HepG2 (cell line): ENCODE data around the gene PBX1. TPM values are rescaled to one million over a fixed set of nuclear protein-coding genes. Genes with fewer than 3 reads are reported as not detected.

Source experiments
- ATAC-seq: fragments of 200-7000 bp; cut with Tn5 transposase; 3 replicates; pipeline ENCODE4 v1.9.1; 2020; ENCODE audit warnings: mild to moderate bottlenecking, moderate library complexity
- BruUV-seq: library from RNA; stranded (reverse); fragments of 400-500 nt; replicated peaks from 2 replicates; lab custom pipeline; 2021; lab: Mats Ljungman, UMichigan
- CTCF ChIA-PET: fragments of 300-600 bp; formaldehyde crosslinking; extraction: SDS; loops from one replicate; lab custom pipeline; 2021; ENCODE audit warnings: low total read pairs, inconsistent platforms, low intra/inter-chr PET ratio; lab: Yijun Ruan, JAX
- POLR2A ChIA-PET: fragments of 350-600 bp; sonication (Branson Sonifier 250); formaldehyde crosslinking; loops from one replicate; lab custom pipeline; 2020; ENCODE audit warnings: antibody characterized with exemption, inconsistent platforms; lab: Yijun Ruan, JAX
- DNase-seq: peaks from one replicate; pipeline ENCODE4 v3.0.0-alpha.2; 2015; ENCODE audit warnings: low spot score
- FAIRE-seq: peaks from 3 replicates; lab custom pipeline; 2011; peaks lifted over from hg19 to GRCh38; lab: Jason Lieb, UNC
- H2AFZ ChIP-seq: one replicate; pipeline ENCODE4 v1.6.1; 2011; ENCODE audit warnings: low read length, inconsistent platforms
- H3K27ac ChIP-seq: fragments of 300-600 bp; 3 replicates; pipeline ENCODE4 v1.8.0; 2011; ENCODE audit warnings: mixed run types, mild to moderate bottlenecking, mixed read lengths, low read length, inconsistent platforms; ENCODE audit not compliant: insufficient read depth; ENCODE audit errors: extremely low read length
- H3K27me3 ChIP-seq, 2 experiments: fragments of 200-600 bp in 1 of 2; 2 replicates in 1 of 2; 3 replicates in 1 of 2; pipeline versions ENCODE4 v1.6.0 to v1.8.0; 2011; ENCODE audit warnings: low read length in 2 of 2, mild to moderate bottlenecking in 2 of 2, moderate library complexity in 2 of 2, inconsistent platforms in 1 of 2; ENCODE audit not compliant: insufficient read depth in 2 of 2, control insufficient read depth in 1 of 2
- H3K36me3 ChIP-seq, 2 experiments: fragments of 200-600 bp in 1 of 2; replicated peaks in 1 of 2; 2 replicates in 1 of 2; 3 replicates in 1 of 2; pipeline versions ENCODE4 v1.5.1 to v1.8.0; 2011; ENCODE audit warnings: low read length in 2 of 2, inconsistent platforms in 1 of 2; ENCODE audit not compliant: insufficient read depth in 2 of 2, control insufficient read depth in 1 of 2
- H3K4me1 ChIP-seq: 2 replicates; pipeline ENCODE4 v1.5.1; 2012; ENCODE audit warnings: low read length, inconsistent platforms; ENCODE audit not compliant: insufficient read depth
- H3K4me2 ChIP-seq: 2 replicates; pipeline ENCODE4 v1.6.0; 2011; ENCODE audit warnings: low read depth, low read length, inconsistent platforms
- H3K4me3 ChIP-seq, 3 experiments: fragments of 200-600 bp in 1 of 3; sonication (generic), shearing (Covaris generic) in 1 of 3; replicated peaks in 1 of 3; 2 replicates each; pipeline ENCODE4 v1.5.1; 2011 to 2016; ENCODE audit warnings: low read length in 3 of 3, inconsistent platforms in 2 of 3, low read depth in 2 of 3, mild to moderate bottlenecking in 2 of 3, control low read depth in 1 of 3, mixed read lengths in 1 of 3; ENCODE audit not compliant: insufficient read depth in 1 of 3
- H3K79me2 ChIP-seq: one replicate; pipeline ENCODE4 v1.6.1; 2011; ENCODE audit warnings: low read length, inconsistent platforms; ENCODE audit not compliant: insufficient read depth
- H3K9ac ChIP-seq: 2 replicates; pipeline ENCODE4 v1.6.0; 2011; ENCODE audit warnings: mild to moderate bottlenecking, low read depth, low read length, inconsistent platforms; ENCODE audit not compliant: insufficient read depth
- H3K9me3 ChIP-seq: 2 replicates; pipeline ENCODE4 v1.5.1; 2012; ENCODE audit warnings: mild to moderate bottlenecking, low read length
- H4K20me1 ChIP-seq: 2 replicates; pipeline ENCODE4 v1.6.0; 2011; ENCODE audit warnings: inconsistent platforms, mild to moderate bottlenecking, low read length, moderate library complexity; ENCODE audit not compliant: insufficient read depth
- NFATC3 ChIP-seq: sonication (generic); formaldehyde crosslinking; IDR thresholded peaks from 2 replicates; pipeline ENCODE4 v1.5.1; 2020; ENCODE audit warnings: mild to moderate bottlenecking, missing genetic modification reagents
- PREB ChIP-seq: sonication (generic); formaldehyde crosslinking; IDR thresholded peaks from 2 replicates; pipeline ENCODE4 v1.4.0; 2020; ENCODE audit warnings: missing genetic modification reagents
- RARG ChIP-seq: sonication (generic); formaldehyde crosslinking; IDR thresholded peaks from 2 replicates; pipeline ENCODE4 v1.4.0; 2020; ENCODE audit warnings: low read depth, mild to moderate bottlenecking, missing genetic modification reagents
- SNAI1 ChIP-seq: sonication (generic); formaldehyde crosslinking; IDR thresholded peaks from 2 replicates; pipeline ENCODE4 v1.5.0; 2020; ENCODE audit warnings: mild to moderate bottlenecking, missing genetic modification reagents, borderline replicate concordance
- ZBTB3 ChIP-seq: sonication (generic); formaldehyde crosslinking; IDR thresholded peaks from 2 replicates; pipeline ENCODE4 v1.4.0; 2020; ENCODE audit warnings: low read depth, mild to moderate bottlenecking, moderate library complexity, missing genetic modification reagents, borderline replicate concordance
- ZFY ChIP-seq: sonication (generic); formaldehyde crosslinking; IDR thresholded peaks from 2 replicates; pipeline ENCODE4 v1.4.0; 2020; ENCODE audit warnings: missing genetic modification reagents
- ZHX1 ChIP-seq: sonication (generic); formaldehyde crosslinking; IDR thresholded peaks from 2 replicates; pipeline ENCODE4 v1.8.1; 2022; ENCODE audit warnings: low read depth, mild to moderate bottlenecking, missing genetic modification reagents
- ZNF124 ChIP-seq: sonication (generic); formaldehyde crosslinking; IDR thresholded peaks from 2 replicates; pipeline ENCODE4 v1.4.0; 2020; ENCODE audit warnings: missing genetic modification reagents
- ZNF263 ChIP-seq: sonication (generic); formaldehyde crosslinking; IDR thresholded peaks from 2 replicates; pipeline ENCODE4 v1.4.0; 2020; ENCODE audit warnings: missing genetic modification reagents
- ZNF329 ChIP-seq: sonication (generic); formaldehyde crosslinking; IDR thresholded peaks from 2 replicates; pipeline ENCODE4 v1.9.0; 2021; ENCODE audit warnings: low read depth, mild to moderate bottlenecking, missing genetic modification reagents
- ZNF407 ChIP-seq: sonication (generic); formaldehyde crosslinking; IDR thresholded peaks from one replicate; pipeline ENCODE4 v1.5.1; 2020; ENCODE audit warnings: mild to moderate bottlenecking, missing genetic modification reagents; ENCODE audit errors: not compliant biosample characterization
- ZNF44 ChIP-seq: sonication (generic); formaldehyde crosslinking; IDR thresholded peaks from 2 replicates; pipeline ENCODE4 v1.5.1; 2020; ENCODE audit warnings: mild to moderate bottlenecking, missing genetic modification reagents
- WGBS: methylation state at CpG from one replicate; pipeline ENCODE4 v1.1.6; 2017; ENCODE audit warnings: low lambda C conversion rate; 5-methylcytosine and 5-hydroxymethylcytosine counted together
- in situ Hi-C: cut with HindIII; loops from 2 replicates; pipeline ENCODE4 v1.10.0; 2017; ENCODE audit warnings: low pct_unique_long_range_greater_than_20kb; ENCODE audit not compliant: extremely low pct_ligation_motif_present
- intact Hi-C: fragments of 100-400 bp; cut with micrococcal nuclease; formaldehyde crosslinking; loops from one replicate; pipeline ENCODE4 v1.10.0; 2022; ENCODE audit not compliant: unreplicated experiment
- polyA plus RNA-seq, 8 experiments: library from polyadenylated mRNA; depleted of rRNA in 3 of 8; stranded (reverse) in 7 of 8; unstranded in 1 of 8; fragments of >200 nt; fragmentation: Illumina TruSeq in 4 of 8; extraction: Trizol in 4 of 8; gene quantifications; 2 replicates each; pipeline versions ENCODE4 v1.2.1 to v1.2.3, GENCODE V29; 2011 to 2016; ENCODE audit warnings: low read depth in 4 of 8, missing spikeins in 1 of 8, mixed read lengths in 1 of 8; ENCODE audit not compliant: insufficient read depth in 1 of 8
- total RNA-seq, 5 experiments: library from RNA; depleted of rRNA; stranded (reverse); fragments of >200 nt; fragmentation: Illumina TruSeq; extraction: Trizol; gene quantifications; 2 replicates each; pipeline ENCODE4 v1.2.3, GENCODE V29; 2016; ENCODE audit warnings: low read depth in 1 of 5

Gene PBX1
- total and polyA plus RNA-seq, 2 of the 13 experiments (the other 11 are each of a cell fraction or from before 2014, with no cell fraction given) = 0.24 TPM; not detected in 1

GRCh38 chr1:164601399-164602100, 42.6 kb downstream of the PBX1 start:
- no peaks in the 10 kb centered on the region for H3K4me1 ChIP-seq
- H3K4me3 ChIP-seq = no peak overlapping the region
- no peaks in the 10 kb centered on the region for H3K79me2 ChIP-seq
- DNase-seq (no peak), ATAC-seq (no peak), FAIRE-seq (no peak)
- in situ Hi-C loops (no loop called here), intact Hi-C loops (no loop called here)
- no peak overlapping the region for H2AFZ ChIP-seq
- BruUV-seq = no TSS peak
- H3K4me2 ChIP-seq = no peak overlapping the region
- no peaks in the 10 kb centered on the region for H3K36me3 ChIP-seq
- no peak overlapping the region for H3K9ac ChIP-seq
- ChIA-PET CTCF (no interaction called here), POLR2A (no interaction called here)
- H3K27me3 ChIP-seq = no peaks in the 10 kb centered on the region; a peak in 1 of 5 replicates
- no peaks in the 10 kb centered on the region for H4K20me1 ChIP-seq
- H3K9me3 ChIP-seq = no peaks in the 10 kb centered on the region
- H3K27ac ChIP-seq = no peak overlapping the region
- WGBS = 19% methylated on average over 5 of the region's 5 CpGs
- TF ChIP-seq ZNF329 (CRISPR knock-in tag) = no peak
- TF ChIP-seq NFATC3 = no peak
- TF ChIP-seq ZBTB3 = no peak
- no peak for TF ChIP-seq ZNF263 (CRISPR knock-in tag)
- no peak for TF ChIP-seq PREB (CRISPR knock-in tag)
- no peak for TF ChIP-seq ZNF407 (CRISPR knock-in tag)
- no peak for TF ChIP-seq ZNF44 (CRISPR knock-in tag)
- no peak for TF ChIP-seq ZHX1 (CRISPR knock-in tag)
- TF ChIP-seq ZFY = no peak
- no peak for TF ChIP-seq ZNF124 (CRISPR knock-in tag)
- no peak for TF ChIP-seq SNAI1 (CRISPR knock-in tag)
- TF ChIP-seq RARG (CRISPR knock-in tag) = no peak
